HCT116 (cell line): ENCODE data around the gene NOL3. TPM values are rescaled to one million over a fixed set of nuclear protein-coding genes. Genes with fewer than 3 reads are reported as not detected.

ENCODE experiments used
- ATAC-seq: fragments of 200-7000 bp; cut with Tn5 transposase; 2 replicates; pipeline ENCODE4 v1.9.1; 2020; ENCODE audit warnings: mild to moderate bottlenecking, moderate library complexity
- BruUV-seq: library from RNA; stranded (reverse); fragments of 400-500 nt; replicated peaks from 2 replicates; lab custom pipeline; 2021; lab: Mats Ljungman, UMichigan
- CTCF ChIA-PET: fragments of 300-600 bp; sonication (Branson Sonifier 250); formaldehyde crosslinking; loops from one replicate; lab custom pipeline; 2021; ENCODE audit warnings: antibody characterized with exemption; lab: Charles Lee
- POLR2A ChIA-PET: fragments of 300-600, 350-600 bp; sonication (Branson Sonifier 250); formaldehyde crosslinking; loops from one replicate; lab custom pipeline; 2021; ENCODE audit warnings: antibody characterized with exemption; lab: Charles Lee
- RAD21 ChIA-PET, 2 experiments: fragments of 300-600 bp; sonication (Branson Sonifier 250); formaldehyde crosslinking; loops; one replicate each; lab custom pipeline; 2023; ENCODE audit warnings: low total read pairs in 2 of 2; ENCODE audit not compliant: uncharacterized antibody in 2 of 2, unreplicated experiment in 2 of 2, low non-redundant PET in 1 of 2; lab: Charles Lee
- DNase-seq: peaks from one replicate; pipeline ENCODE4 v3.0.0-alpha.2; 2010; ENCODE audit warnings: low read depth, low spot score
- H2AFZ ChIP-seq: fragments of 200-600 bp; shearing (Covaris generic), sonication (generic); 2 replicates; pipeline ENCODE4 v1.6.1; 2017; ENCODE audit warnings: low read depth, mixed run types, mixed read lengths, antibody characterized with exemption, low read length; ENCODE audit not compliant: poor library complexity, severe bottlenecking
- H3K27ac ChIP-seq: 2 replicates; pipeline ENCODE4 v1.5.1; 2012; ENCODE audit warnings: low read depth, low read length
- H3K27me3 ChIP-seq: fragments of 200-600 bp; sonication (generic); 2 replicates; pipeline ENCODE4 v1.6.1; 2016; ENCODE audit warnings: mixed run types, low read length, mixed read lengths; ENCODE audit not compliant: insufficient read depth
- H3K36me3 ChIP-seq, 2 experiments: fragments of 200-500 bp in 1 of 2; fragments of 200-600 bp in 1 of 2; sonication (Bioruptor generic) in 1 of 2; sonication (generic) in 1 of 2; 2 replicates each; pipeline versions ENCODE4 v1.5.1 to v1.6.1; 2014 to 2016; ENCODE audit warnings: low read length in 2 of 2, inconsistent platforms in 1 of 2, mixed read lengths in 1 of 2, mixed run types in 1 of 2; ENCODE audit not compliant: insufficient read depth in 2 of 2, control insufficient read depth in 1 of 2
- H3K4me1 ChIP-seq, 2 experiments: fragments of 200-600 bp in 1 of 2; sonication (generic) in 1 of 2; 2 replicates each; pipeline versions ENCODE4 v1.5.1 to v1.6.1; 2012 to 2017; ENCODE audit warnings: low read length in 2 of 2, inconsistent platforms in 1 of 2, mild to moderate bottlenecking in 1 of 2, mixed read lengths in 1 of 2, mixed run types in 1 of 2, moderate library complexity in 1 of 2; ENCODE audit not compliant: insufficient read depth in 2 of 2, control insufficient read depth in 1 of 2
- H3K4me2 ChIP-seq: fragments of 200-600 bp; sonication (generic); 2 replicates; pipeline ENCODE4 v1.6.1; 2017; ENCODE audit warnings: mixed run types, low read length, mixed read lengths
- H3K4me3 ChIP-seq, 2 experiments: fragments of 200-600 bp in 1 of 2; sonication (generic) in 1 of 2; replicated peaks in 1 of 2; 2 replicates each; pipeline ENCODE4 v1.5.1; 2011 to 2016; ENCODE audit warnings: low read length in 2 of 2, control low read depth in 1 of 2, low read depth in 1 of 2, mild to moderate bottlenecking in 1 of 2, mixed read lengths in 1 of 2, mixed run types in 1 of 2
- H3K79me2 ChIP-seq: fragments of 200-600 bp; sonication (generic); 2 replicates; pipeline ENCODE4 v1.6.1; 2017; ENCODE audit warnings: mild to moderate bottlenecking, mixed run types, low read length, moderate library complexity, mixed read lengths; ENCODE audit not compliant: insufficient read depth
- H3K9ac ChIP-seq: fragments of 200-600 bp; sonication (generic); 2 replicates; pipeline ENCODE4 v1.6.1; 2016; ENCODE audit warnings: low read length, mixed read lengths
- H3K9me2 ChIP-seq: fragments of 200-600 bp; sonication (generic), shearing (Covaris generic); 2 replicates; pipeline ENCODE4 v1.6.1; 2017; ENCODE audit warnings: mixed run types, mild to moderate bottlenecking, moderate library complexity; ENCODE audit not compliant: insufficient read depth
- H3K9me3 ChIP-seq, 2 experiments: fragments of 200-500 bp in 1 of 2; fragments of 200-600 bp in 1 of 2; sonication (Bioruptor generic) in 1 of 2; sonication (generic) in 1 of 2; 2 replicates each; pipeline ENCODE4 v1.6.1; 2014 to 2017; ENCODE audit warnings: low read length in 2 of 2, mixed read lengths in 2 of 2, inconsistent platforms in 1 of 2, low read depth in 1 of 2, mild to moderate bottlenecking in 1 of 2, mixed run types in 1 of 2, moderate library complexity in 1 of 2; ENCODE audit not compliant: control insufficient read depth in 1 of 2, insufficient read depth in 1 of 2
- H4K20me1 ChIP-seq: fragments of 200-600 bp; sonication (generic), shearing (Covaris generic); 2 replicates; pipeline ENCODE4 v1.6.1; 2017; ENCODE audit warnings: mixed run types, mild to moderate bottlenecking, moderate library complexity; ENCODE audit not compliant: insufficient read depth
- ATF3 ChIP-seq: IDR thresholded peaks from 2 replicates; pipeline ENCODE4 v1.6.1; 2012
- CTCF ChIP-seq, 3 experiments: fragments of 200-600 bp in 1 of 3; sonication (generic) in 1 of 3; IDR thresholded peaks in 2 of 3; conservative IDR thresholded peaks in 1 of 3; 2 replicates each; pipeline ENCODE4 v1.5.1; 2012 to 2017; ENCODE audit warnings: low read depth in 2 of 3, low read length in 2 of 3, antibody characterized with exemption in 1 of 3, borderline replicate concordance in 1 of 3, control low read depth in 1 of 3, mild to moderate bottlenecking in 1 of 3, mixed read lengths in 1 of 3, mixed run types in 1 of 3, moderate library complexity in 1 of 3; ENCODE audit not compliant: insufficient read depth in 1 of 3
- FOSL1 ChIP-seq: IDR thresholded peaks from 2 replicates; pipeline ENCODE4 v1.6.1; 2012; ENCODE audit warnings: low read depth
- POLR2AphosphoS5 ChIP-seq: IDR thresholded peaks from 2 replicates; pipeline ENCODE4 v1.6.1; 2011; ENCODE audit warnings: mild to moderate bottlenecking, low read depth, low read length, moderate library complexity
- RAD21 ChIP-seq: IDR thresholded peaks from 2 replicates; pipeline ENCODE4 v1.6.1; 2012; ENCODE audit warnings: low read depth, mild to moderate bottlenecking
- ZBTB33 ChIP-seq: IDR thresholded peaks from 2 replicates; pipeline ENCODE4 v1.6.1; 2011; ENCODE audit warnings: mild to moderate bottlenecking, low read length, moderate library complexity; ENCODE audit not compliant: insufficient replicate concordance; ENCODE audit errors: extremely low read depth
- intact Hi-C: fragments of 100-400 bp; cut with micrococcal nuclease; formaldehyde crosslinking; loops from 2 replicates; pipeline ENCODE4 v1.10.0; 2022
- total RNA-seq: library from RNA; stranded (reverse); gene quantifications from one replicate; pipeline ENCODE4 v1.2.1, GENCODE V29; 2021; ENCODE audit not compliant: unreplicated experiment

The NOL3 gene
- total RNA-seq, 1 experiment from 2014 or later = 54.0 TPM

GRCh38 chr16:67179421-67180080 lies 9.2 kb downstream of the NOL3 start:
- no peak for DNase-seq
- RAD21 ChIA-PET = no interaction called here
- Histone ChIP-seq H4K20me1 (no peaks in the 10 kb centered on the region), H2AFZ (no peak overlapping the region), H3K9me3 (no peaks in the 10 kb centered on the region), H3K36me3 (0 out of 4 replicates have a peak, but pooled peaks cover 0 to 6% of the 10 kb centered on the region in 2 experiments), H3K4me1 (peaks cover 47 to 72% of the 10 kb centered on the region in 2 experiments), H3K4me3 (no peak overlapping the region), H3K4me2 (peak overlapping the region; percentile 93; the same call in 1 of the 2 replicates), H3K27me3 (no peaks in the 10 kb centered on the region), H3K9ac (0 out of 2 replicates have a peak overlapping the region, but pooled peaks have one; percentile 77), H3K79me2 (peaks cover 11% of the 10 kb centered on the region), H3K27ac (peak overlapping the region; percentile 95), H3K9me2 (no peaks in the 10 kb centered on the region)
- POLR2A ChIA-PET = no interaction called here
- intact Hi-C loops = no loop called here
- no peak for ATAC-seq
- no TSS peak for BruUV-seq
- CTCF ChIA-PET = interaction anchor here (0.7 to 3.4 kb wide), 4 partner anchors 13 to 162 kb away, joined by 3 to 14 read pairs (median 4); partner anchors contain the start of genes E2F4 and ELMO3
- TF ChIP-seq RAD21 (no peak), ZBTB33 (no peak), FOSL1 (no peak), POLR2AphosphoS5 (no peak), CTCF (IDR thresholded peaks at IDR 0.05 in 2 of 3, conservative IDR thresholded peaks at IDR 0.05 in 1 of 3; ENCODE audit: borderline replicate concordance in 1 of 3, insufficient read depth in 1 of 3, low read depth in 2 of 3, low read length in 2 of 3) (peak in 2 of 3 experiments; percentile 39 to 50; a peak in 3 of 6 replicates), ATF3 (no peak)
